GM19468 (cell line): ENCODE measurements around the gene SCGN.

ENCODE experiments used
- ATAC-seq: cut with Tn5 transposase; IDR thresholded peaks from one replicate; pipeline ENCODE4 v1.9.1; 2021; ENCODE audit warnings: mild to moderate bottlenecking, moderate library complexity, moderate number of reproducible peaks; ENCODE audit not compliant: unreplicated experiment; ENCODE audit errors: extremely low read depth

Gene SCGN

GRCh38 chr6:25682324-25682723 lies 30.3 kb downstream of the SCGN start:
- no peak for ATAC-seq

DNA sequence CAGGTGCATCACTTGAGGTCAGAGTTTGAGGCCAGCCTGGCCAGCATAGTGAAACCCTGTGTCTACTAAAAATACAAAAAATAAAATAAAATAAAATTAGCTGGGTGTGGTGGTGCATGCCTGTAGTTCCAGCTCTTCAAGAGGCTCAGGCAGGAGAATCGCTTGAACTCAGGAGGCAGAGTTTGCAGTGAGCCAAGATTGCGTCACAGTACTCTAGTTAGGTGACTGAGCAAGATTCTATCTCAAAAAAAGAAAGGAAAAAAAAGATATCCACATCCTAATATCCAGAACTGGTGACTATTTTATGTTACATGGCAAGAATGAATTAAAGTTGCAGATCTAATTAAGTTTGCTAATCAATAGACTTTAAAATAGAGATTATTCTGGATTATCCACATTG lies 32.5 kb downstream of the SCGN start:
- ATAC-seq, result no peak

DNA sequence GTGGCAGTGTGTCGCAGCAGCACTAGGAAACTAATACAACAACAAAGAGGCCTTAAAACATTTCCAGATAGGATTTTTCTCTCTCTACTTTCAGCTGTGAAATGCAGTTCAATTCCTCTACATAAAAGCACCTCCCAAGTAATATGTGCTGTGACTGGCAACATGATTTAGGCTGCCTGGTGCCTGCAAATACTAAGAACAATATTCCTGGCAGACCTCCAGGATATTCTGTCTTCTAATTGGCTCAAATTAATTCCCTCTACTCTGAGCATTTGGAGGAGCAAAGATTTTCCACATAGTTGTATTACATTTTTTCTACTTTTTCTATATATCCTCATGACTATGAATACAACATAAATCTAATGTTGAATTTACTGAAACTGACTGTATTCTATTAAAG lies 33.2 kb downstream of the SCGN start:
- no peak for ATAC-seq

- no peak for ATAC-seq
Observed at GRCh38 chr6:25685896-25686295, 33.9 kb downstream of the SCGN start.

DNA sequence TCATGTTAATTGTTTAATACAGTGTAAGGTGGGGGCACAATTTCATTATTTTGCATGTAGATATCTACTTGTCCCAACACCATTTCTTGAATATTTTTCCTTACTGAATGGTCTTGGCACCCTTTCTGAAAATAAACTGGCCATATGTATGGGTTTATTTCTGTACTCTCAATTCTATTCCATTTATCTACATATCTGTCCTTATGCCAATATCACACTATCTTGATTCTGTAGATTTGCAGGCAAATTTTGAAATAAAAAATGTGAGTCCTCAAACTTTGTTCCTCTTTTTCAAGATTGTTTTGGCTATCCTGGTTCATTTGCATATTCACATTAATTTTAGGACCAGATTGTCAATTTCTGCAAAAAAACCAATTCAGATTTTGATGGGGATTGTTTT lies 34.8 kb downstream of the SCGN start:
- no peak for ATAC-seq

DNA sequence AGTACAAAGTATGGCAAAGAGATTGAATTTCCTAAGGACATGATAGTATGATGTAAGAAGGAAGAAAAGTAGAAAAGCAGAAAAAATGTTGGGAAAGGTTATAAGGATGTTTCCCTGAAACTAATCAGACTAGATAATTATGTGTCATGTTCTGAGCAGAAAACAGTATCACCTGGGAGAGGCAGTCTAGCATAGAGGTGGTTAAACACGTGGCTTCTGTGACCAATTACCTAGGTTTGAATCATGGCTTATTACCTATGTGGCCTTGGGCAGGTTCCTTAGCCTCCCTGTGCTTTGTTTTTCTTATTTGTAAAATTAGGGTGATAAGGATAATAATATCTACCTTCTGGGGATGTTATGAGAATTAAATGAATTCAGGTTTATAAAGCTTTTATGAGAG lies 38.0 kb downstream of the SCGN start:
- ATAC-seq, result no peak

DNA sequence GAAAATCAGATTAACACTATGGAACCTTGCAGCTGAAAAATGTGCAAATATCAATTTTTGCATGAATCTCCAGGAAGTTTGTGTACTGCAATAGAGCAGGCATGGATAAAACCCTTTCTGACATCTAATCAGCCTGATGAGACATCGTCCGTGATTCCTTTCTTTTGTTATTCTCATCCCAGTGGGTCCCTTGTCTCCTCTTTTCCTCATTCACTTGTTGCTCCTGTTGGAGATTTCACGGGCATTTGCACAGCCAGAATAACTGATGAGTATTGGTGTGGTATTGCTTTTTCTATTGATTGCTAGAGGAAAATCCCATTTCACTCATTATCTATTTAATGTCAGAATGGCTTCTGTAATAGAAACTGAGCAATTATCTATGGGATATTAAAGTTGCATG lies 39.9 kb downstream of the SCGN start:
- ATAC-seq, result no peak

- no peak for ATAC-seq
Observed at GRCh38 chr6:25692472-25692871, 40.5 kb downstream of the SCGN start.

GRCh38 chr6:25694366-25694765 lies 42.4 kb downstream of the SCGN start:
- no peak for ATAC-seq

DNA sequence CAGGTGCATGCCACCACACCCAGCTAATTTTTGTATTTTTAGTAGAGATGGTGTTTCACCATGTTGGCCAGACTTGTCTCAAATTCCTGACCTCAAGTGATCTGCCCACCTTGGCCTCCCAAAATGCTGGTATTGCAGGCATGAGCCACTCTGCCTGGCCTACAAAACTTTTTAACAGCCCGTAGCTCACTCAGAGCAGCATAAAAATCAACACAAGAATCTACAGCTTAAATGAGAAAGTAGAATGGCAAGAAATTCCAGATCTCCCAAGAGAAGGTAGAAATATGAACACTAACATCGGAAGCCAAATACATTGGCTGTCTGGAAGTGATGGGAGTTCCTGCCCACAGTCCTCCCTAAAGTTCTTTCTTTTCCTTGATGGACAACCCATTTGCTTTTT lies 43.7 kb downstream of the SCGN start:
- ATAC-seq, result no peak

DNA sequence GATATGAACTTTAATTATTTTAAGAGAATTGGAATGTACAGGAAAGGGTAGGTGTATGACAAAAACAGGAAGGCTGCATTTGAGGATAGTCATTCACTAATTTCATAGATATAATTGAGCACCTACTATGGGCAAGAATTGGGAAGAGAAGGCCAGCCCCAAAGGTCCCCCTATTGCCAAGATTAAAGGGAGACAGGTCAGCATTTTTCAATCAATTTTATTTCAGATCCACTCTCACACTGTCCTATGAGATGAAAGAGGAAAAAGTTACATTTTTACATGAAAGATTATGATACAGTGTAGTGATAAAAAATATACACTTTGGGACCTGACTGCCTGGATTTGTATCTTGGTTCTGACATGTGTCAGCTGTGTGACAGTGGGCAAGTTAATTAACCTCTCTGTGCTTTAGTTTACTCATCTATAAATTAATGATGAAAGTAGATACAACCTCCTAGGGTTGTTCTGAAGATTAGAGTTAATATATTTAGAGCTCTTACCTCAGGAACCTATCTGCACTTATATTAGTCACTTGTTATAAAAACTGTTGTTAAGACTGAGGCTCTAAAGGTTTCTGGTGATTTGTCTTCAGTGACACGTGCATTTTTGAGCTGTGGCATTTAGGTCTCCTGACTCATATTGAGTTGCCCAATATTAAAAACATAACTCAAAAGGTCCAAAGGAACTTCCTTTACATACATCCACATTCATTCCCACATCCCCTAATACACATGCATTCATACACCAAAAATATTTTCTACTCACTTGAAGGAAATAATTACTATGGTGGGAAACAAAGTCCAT lies 45.7 kb downstream of the SCGN start:
- no peak for ATAC-seq

GRCh38 chr6:25698631-25699030 lies 46.6 kb downstream of the SCGN start:
- ATAC-seq, result no peak

- ATAC-seq, result no peak
Observed at GRCh38 chr6:25699649-25700048, 47.6 kb downstream of the SCGN start.

DNA sequence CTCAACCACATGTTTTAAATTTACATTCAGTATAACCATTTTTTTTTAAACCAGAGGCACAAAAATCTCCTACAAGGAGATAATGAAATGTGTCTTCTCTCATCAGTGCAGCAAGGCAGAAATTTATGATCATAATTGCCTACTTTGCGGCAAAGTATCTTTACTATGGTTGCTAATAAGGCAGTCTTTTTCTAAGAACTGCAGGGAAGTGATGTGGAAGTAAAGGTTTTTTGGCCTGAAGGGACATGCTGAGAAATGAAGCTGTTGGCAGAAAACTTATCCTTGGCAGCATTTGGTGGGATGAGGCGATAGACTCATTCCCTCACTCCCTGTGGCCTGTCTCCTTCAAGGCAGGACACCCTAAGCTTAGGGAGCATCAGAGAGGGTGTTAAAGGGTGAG lies 48.7 kb downstream of the SCGN start:
- ATAC-seq, result no peak

DNA sequence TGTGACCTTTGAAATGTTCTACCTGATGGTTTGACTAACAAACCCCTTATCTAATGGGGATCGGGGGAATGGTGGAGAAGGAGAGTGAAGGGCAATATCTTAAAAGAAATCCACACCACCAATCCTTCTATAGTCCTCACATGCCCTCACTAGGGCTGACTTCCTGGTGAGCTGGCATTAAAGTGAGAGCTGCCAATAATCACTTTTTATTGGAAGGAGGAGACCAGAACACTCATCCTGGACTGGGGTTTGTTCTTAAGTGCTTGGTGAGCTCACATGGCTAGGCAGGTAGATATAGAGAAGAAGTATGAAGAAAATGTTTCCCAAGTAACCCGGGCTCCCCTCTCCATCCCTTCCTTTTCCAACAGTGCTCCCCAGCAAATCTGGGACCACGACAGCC lies 49.8 kb downstream of the SCGN start:
- no peak for ATAC-seq

DNA sequence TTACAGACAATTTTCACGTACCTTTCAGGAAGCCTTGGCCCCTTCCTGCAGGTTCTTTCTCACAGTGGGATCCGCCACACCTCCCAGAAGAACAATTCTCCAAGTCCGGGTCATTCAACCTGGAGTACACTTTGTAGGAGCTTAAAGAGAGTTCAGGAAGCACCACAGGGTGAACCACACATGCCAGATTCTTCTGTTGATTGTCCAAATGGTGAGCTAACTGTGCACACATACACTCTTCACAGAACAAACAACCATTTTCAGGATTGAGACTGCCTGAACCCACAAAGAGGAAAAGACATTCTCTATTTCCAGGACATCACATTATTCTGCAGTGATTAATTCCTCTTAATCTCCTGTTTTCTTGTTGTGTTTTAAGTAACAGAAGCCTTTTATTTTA lies 51.0 kb downstream of the SCGN start:
- no peak for ATAC-seq

GRCh38 chr6:25704001-25704400 lies 52.0 kb downstream of the SCGN start:
- ATAC-seq, result no peak

DNA sequence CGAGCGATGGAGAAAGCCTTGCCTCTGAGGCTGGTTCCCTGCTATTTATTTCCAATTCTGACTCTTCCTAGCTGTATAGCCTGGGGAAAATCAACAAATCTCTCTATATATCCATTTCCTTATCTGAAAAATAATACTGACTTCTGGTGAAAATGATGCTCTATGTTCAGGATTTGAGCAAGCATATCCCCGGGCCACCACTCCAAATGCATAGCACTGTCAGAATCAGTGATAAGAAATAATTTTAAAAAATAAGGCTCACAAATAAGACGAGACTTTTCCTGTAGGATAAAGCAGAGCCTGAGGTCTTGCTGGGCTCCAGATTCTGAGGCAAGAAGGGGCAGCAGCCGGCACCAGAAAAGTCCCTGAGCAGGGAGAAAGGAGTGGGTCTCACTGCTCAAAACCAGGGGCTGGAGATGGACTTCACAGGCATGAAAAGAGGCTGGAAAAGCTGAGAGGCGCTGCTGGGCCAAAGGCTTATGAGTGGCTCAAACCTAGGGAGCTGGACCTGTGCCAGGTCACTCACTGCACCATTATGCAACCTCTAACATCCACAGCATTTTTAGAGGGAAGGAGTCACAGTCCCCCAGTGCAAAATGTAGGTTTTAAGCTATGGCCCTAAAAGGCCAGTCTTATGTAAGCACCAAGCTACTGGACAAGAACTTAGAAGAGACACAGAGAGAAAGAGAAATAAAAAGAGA lies 54.4 kb downstream of the SCGN start:
- no peak for ATAC-seq

DNA sequence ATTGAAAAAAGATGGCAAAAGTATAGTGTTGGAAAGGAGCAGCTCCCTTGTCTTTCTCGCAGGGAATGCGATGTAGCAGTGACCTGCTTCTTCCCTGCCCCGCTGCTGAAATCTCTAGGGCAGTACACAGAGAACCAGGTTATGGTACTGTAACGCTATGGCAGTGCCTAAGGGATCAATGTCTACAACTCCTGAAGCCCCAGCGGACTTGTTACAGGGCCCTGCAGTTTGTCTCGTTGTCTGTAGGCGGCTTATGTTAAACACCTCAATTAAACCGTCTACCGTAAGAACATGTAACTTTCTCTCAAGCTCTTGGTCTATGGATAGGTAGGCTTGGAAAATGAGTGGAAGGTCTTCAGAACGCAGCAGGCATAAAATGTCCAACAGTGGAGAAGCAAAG lies 57.7 kb downstream of the SCGN start:
- no peak for ATAC-seq

DNA sequence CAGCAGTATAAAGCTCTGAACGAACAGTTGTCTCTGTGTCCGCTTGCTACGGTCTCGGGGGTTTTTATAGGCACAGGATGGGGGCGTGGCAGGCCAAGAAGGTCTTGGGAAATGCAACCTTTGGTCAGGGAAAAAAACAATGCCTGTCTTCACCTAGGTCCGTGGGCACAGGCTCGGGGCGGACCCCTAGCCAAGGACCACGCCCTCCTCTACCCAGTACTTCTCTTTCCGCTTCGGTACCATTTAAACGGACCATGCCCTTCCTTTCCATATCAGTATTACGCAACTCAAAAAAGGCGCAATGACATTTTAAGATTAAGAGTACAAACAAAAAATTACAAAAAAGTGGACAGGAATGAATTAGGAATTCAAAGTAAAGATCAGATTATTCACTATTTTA lies 58.3 kb downstream of the SCGN start:
- ATAC-seq, result no peak

DNA sequence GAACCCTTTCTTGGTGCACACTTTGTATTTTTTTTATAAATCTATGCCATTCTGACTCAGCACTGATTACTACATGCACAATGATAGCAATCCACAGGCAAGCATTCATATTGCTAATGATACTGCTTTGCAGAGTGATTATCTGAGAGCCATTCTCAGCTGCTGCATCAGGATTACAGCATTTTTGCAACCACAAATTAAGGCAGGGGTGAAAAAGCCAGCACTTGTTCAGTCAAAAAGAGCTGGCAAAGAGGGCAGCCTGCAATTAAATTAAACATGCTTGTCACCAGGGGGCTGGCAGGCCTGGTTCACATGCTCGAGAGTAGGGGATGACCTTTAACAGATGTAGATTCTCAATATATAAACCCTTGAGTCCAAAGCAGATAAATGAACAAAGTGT lies 61.8 kb downstream of the SCGN start:
- no peak for ATAC-seq

DNA sequence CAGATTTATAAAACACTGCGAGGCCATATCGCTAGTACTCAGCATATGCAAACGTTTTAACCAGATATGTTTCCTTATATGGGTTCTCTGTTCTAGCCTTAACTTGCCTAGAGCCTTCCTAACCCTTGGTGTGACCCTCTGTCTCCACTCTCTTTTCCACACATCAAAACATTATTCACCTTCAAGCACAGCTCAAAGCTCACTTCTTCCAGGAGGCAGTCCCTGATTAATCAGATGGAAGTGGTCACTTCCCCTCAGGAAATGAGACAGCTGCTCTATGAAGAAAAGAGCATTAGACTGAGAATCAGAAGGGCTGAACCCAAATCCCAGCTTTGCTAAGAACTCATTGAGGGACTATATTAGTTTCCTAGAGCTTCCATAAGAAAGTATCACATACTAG lies 62.8 kb downstream of the SCGN start:
- no peak for ATAC-seq
